Liver (tissue), 9 donors: ENCODE measurements around the gene FAM171A1. TPM values are rescaled to one million over a fixed set of nuclear protein-coding genes. Genes with fewer than 3 reads are reported as not detected.
"Not testable (repeated sequence)": the region's sequence is repeated elsewhere in the genome, so short reads cannot be mapped to it uniquely, and the experiment has no call there.

Experiments used
- DNase-seq: peaks from one replicate; pipeline ENCODE4 v3.0.0-alpha.2; 2017; ENCODE audit warnings: low spot score
- H3K27ac ChIP-seq, 2 donors: one replicate each; pipeline ENCODE4 v1.7.0; 2013; ENCODE audit warnings: inconsistent platforms in 2 of 2, low read length in 2 of 2, control low read depth in 1 of 2, low read depth in 1 of 2, mild to moderate bottlenecking in 1 of 2
- H3K27me3 ChIP-seq, 4 donors: one replicate each; pipeline versions ENCODE4 v1.6.1 to v1.7.0; 2013; ENCODE audit warnings: low read length in 3 of 4, inconsistent platforms in 1 of 4, mild to moderate bottlenecking in 1 of 4, moderate library complexity in 1 of 4; ENCODE audit not compliant: control insufficient read depth in 4 of 4, insufficient read depth in 4 of 4
- H3K36me3 ChIP-seq, 4 donors: one replicate each; pipeline versions ENCODE4 v1.6.1 to v1.7.0; 2013; ENCODE audit warnings: low read length in 3 of 4, mild to moderate bottlenecking in 3 of 4, low read depth in 1 of 4, moderate library complexity in 1 of 4; ENCODE audit not compliant: control insufficient read depth in 4 of 4, insufficient read depth in 3 of 4
- H3K4me1 ChIP-seq, 4 donors: one replicate each; pipeline versions ENCODE4 v1.6.1 to v1.7.0; 2013; ENCODE audit warnings: low read length in 3 of 4, mild to moderate bottlenecking in 3 of 4, moderate library complexity in 1 of 4; ENCODE audit not compliant: control insufficient read depth in 4 of 4, insufficient read depth in 4 of 4
- H3K4me3 ChIP-seq, 3 donors: one replicate each; pipeline versions ENCODE4 v1.6.1 to v1.7.0; 2013; ENCODE audit warnings: low read length in 3 of 3, control low read depth in 1 of 3, low read depth in 1 of 3, mild to moderate bottlenecking in 1 of 3
- H3K9ac ChIP-seq, 2 donors: one replicate each; pipeline ENCODE4 v1.7.0; 2013; ENCODE audit warnings: low read length in 2 of 2, mild to moderate bottlenecking in 2 of 2, moderate library complexity in 2 of 2, control low read depth in 1 of 2, low read depth in 1 of 2
- H3K9me3 ChIP-seq, 4 donors: one replicate each; pipeline versions ENCODE4 v1.6.1 to v1.7.0; 2013; ENCODE audit warnings: low read length in 3 of 4; ENCODE audit not compliant: control insufficient read depth in 4 of 4
- FOXA1 ChIP-seq: IDR thresholded peaks from 2 replicates; pipeline ENCODE4 v1.6.1; 2016; ENCODE audit warnings: antibody characterized with exemption
- FOXA2 ChIP-seq: IDR thresholded peaks from 2 replicates; pipeline ENCODE4 v1.6.1; 2016; ENCODE audit warnings: antibody characterized with exemption
- MAX ChIP-seq: IDR thresholded peaks from 2 replicates; pipeline ENCODE4 v1.6.1; 2016; ENCODE audit warnings: antibody characterized with exemption
- NR2F2 ChIP-seq: IDR thresholded peaks from 2 replicates; pipeline ENCODE4 v1.6.1; 2016; ENCODE audit warnings: antibody characterized with exemption
- RAD21 ChIP-seq, 2 donors: IDR thresholded peaks; 2 replicates each; pipeline ENCODE4 v1.6.1; 2016; ENCODE audit warnings: antibody characterized with exemption in 2 of 2, mild to moderate bottlenecking in 2 of 2
- REST ChIP-seq: IDR thresholded peaks from 2 replicates; pipeline ENCODE4 v1.6.1; 2016; ENCODE audit warnings: antibody characterized with exemption, mild to moderate bottlenecking
- RXRA ChIP-seq, 2 donors: IDR thresholded peaks; 2 replicates each; pipeline ENCODE4 v1.6.1; 2017 to 2018; ENCODE audit warnings: antibody characterized with exemption in 2 of 2, mild to moderate bottlenecking in 1 of 2
- YY1 ChIP-seq: IDR thresholded peaks from 2 replicates; pipeline ENCODE4 v1.6.1; 2016; ENCODE audit warnings: antibody characterized with exemption, mild to moderate bottlenecking
- ZBTB33 ChIP-seq: IDR thresholded peaks from 2 replicates; pipeline ENCODE4 v1.6.1; 2016; ENCODE audit warnings: antibody characterized with exemption
- WGBS: extraction: QIAGEN DNeasy Blood & Tissue Kit; methylation state at CpG from one replicate; pipeline ENCODE4 v1.1.7; 2013; 5-methylcytosine and 5-hydroxymethylcytosine counted together
- polyA plus RNA-seq, 2 donors: library from polyadenylated mRNA; stranded (reverse) in 1 of 2; unstranded in 1 of 2; fragments of 200-250 nt in 1 of 2; fragments of >200 nt in 1 of 2; fragmentation: Nextera tagmentation in 1 of 2; extraction: Ambion mirVana in 1 of 2; gene quantifications; one replicate each; pipeline versions ENCODE4 v1.2.1 to v1.2.3, GENCODE V29; 2013 to 2015
- total RNA-seq, 2 donors: library from RNA; depleted of rRNA; stranded (reverse); fragments of >200 nt; gene quantifications; one replicate each; pipeline ENCODE4 v1.2.3, GENCODE V29; 2014
- donor health status: healthy.
- donor health status: healthy.
- donor health status: healthy.
- donor health status: healthy.
- donor health status: healthy.

FAM171A1 gene
- total and polyA plus RNA-seq, 4 donors: 2.5 to 10.2 (median 7.7) TPM

GRCh38 chr10:15278786-15279185 is 92.3 kb downstream of the FAM171A1 start:
- H3K9ac ChIP-seq: no peak overlapping the region
- 97% methylated on average over 12 of the region's 12 CpGs for WGBS
- H3K4me3 ChIP-seq: no peak overlapping the region
- no peak for TF ChIP-seq ZBTB33
- TF ChIP-seq FOXA1: no peak
- no peak for TF ChIP-seq RXRA (IDR thresholded peaks at IDR 0.05)
- TF ChIP-seq RAD21 (IDR thresholded peaks at IDR 0.05): no peak
- no peak for TF ChIP-seq MAX
- TF ChIP-seq REST: no peak
- no peak for TF ChIP-seq YY1
- TF ChIP-seq FOXA2: no peak
- TF ChIP-seq NR2F2: no peak
- H3K9me3 ChIP-seq: no peaks in the 10 kb centered on the region
- H3K4me1 ChIP-seq: no peaks in the 10 kb centered on the region
- peaks cover 0 to 6% (median 1%) of the 10 kb centered on the region in 4 donors for H3K36me3 ChIP-seq
- H3K27me3 ChIP-seq: no peaks in the 10 kb centered on the region
- no peak for DNase-seq
- no peak overlapping the region for H3K27ac ChIP-seq

GRCh38 chr10:15276039-15276438 is 95.0 kb downstream of the FAM171A1 start:
- H3K4me1 ChIP-seq, H3K4me3 ChIP-seq, H3K9ac ChIP-seq, DNase-seq, H3K27ac ChIP-seq, H3K27me3 ChIP-seq, H3K36me3 ChIP-seq, H3K9me3 ChIP-seq: not testable (repeated sequence)
- WGBS: 94% methylated on average over 9 of the region's 9 CpGs

GRCh38 chr10:15269838-15270237 is 101.3 kb downstream of the FAM171A1 start:
- H3K9me3 ChIP-seq, H3K27me3 ChIP-seq, H3K36me3 ChIP-seq, H3K9ac ChIP-seq, H3K4me1 ChIP-seq, H3K4me3 ChIP-seq, DNase-seq, H3K27ac ChIP-seq: not testable (repeated sequence)
- 93% methylated on average over 12 of the region's 12 CpGs for WGBS
